GM12892 (cell line): ENCODE results near the gene CFHR5.
"Not testable (repeated sequence)": the region's sequence is repeated elsewhere in the genome, so short reads cannot be mapped to it uniquely, and the experiment has no call there.

ENCODE experiments used
- DNase-seq: peaks from one replicate; pipeline ENCODE4 v3.0.0; 2011; ENCODE audit not compliant: insufficient read length
- FAIRE-seq: peaks from 2 replicates; lab custom pipeline; 2011; peaks lifted over from hg19 to GRCh38; lab: Jason Lieb, UNC
- POLR2A ChIP-seq: IDR thresholded peaks from 2 replicates; pipeline ENCODE4 v1.6.1; 2011; ENCODE audit warnings: low read depth, low read length, control low read depth
- POLR2AphosphoS5 ChIP-seq: IDR thresholded peaks from 2 replicates; pipeline ENCODE4 v1.6.1; 2011; ENCODE audit warnings: low read depth, low read length, control low read depth
- TAF1 ChIP-seq: IDR thresholded peaks from 2 replicates; pipeline ENCODE4 v1.6.1; 2011; ENCODE audit warnings: low read depth, mild to moderate bottlenecking, control low read depth, low read length, borderline replicate concordance

The CFHR5 gene

GRCh38 chr1:196993916-196994315 lies 16.6 kb downstream of the CFHR5 start:
- TF ChIP-seq TAF1 = no peak
- no peak for TF ChIP-seq POLR2A
- no peak for TF ChIP-seq POLR2AphosphoS5
- FAIRE-seq (no peak), DNase-seq (no peak)

GRCh38 chr1:196997423-196997822 lies 20.1 kb downstream of the CFHR5 start:
- FAIRE-seq = no peak
- TF ChIP-seq POLR2A = no peak
- no peak for TF ChIP-seq POLR2AphosphoS5
- no peak for TF ChIP-seq TAF1
- DNase-seq = no peak

- no peak for DNase-seq
- no peak for FAIRE-seq
- no peak for TF ChIP-seq POLR2AphosphoS5
- no peak for TF ChIP-seq TAF1
- no peak for TF ChIP-seq POLR2A
Observed at GRCh38 chr1:197001828-197002227, 24.5 kb downstream of the CFHR5 start.

GRCh38 chr1:197003132-197003531 lies 25.8 kb downstream of the CFHR5 start:
- TF ChIP-seq POLR2A (no peak), POLR2AphosphoS5 (no peak), TAF1 (no peak)
- DNase-seq (no peak), FAIRE-seq (no peak)

GRCh38 chr1:197008861-197009260 lies 31.5 kb downstream of the CFHR5 start:
- TF ChIP-seq POLR2AphosphoS5 (no peak), POLR2A (no peak), TAF1 (no peak)
- DNase-seq (no peak), FAIRE-seq (no peak)

- FAIRE-seq (no peak), DNase-seq (no peak)
- no peak for TF ChIP-seq POLR2A
- TF ChIP-seq TAF1 = no peak
- no peak for TF ChIP-seq POLR2AphosphoS5
Observed at GRCh38 chr1:197011614-197012013, 34.3 kb downstream of the CFHR5 start.

- no peak for FAIRE-seq
- no peak for DNase-seq
- TF ChIP-seq TAF1 (no peak), POLR2A (no peak), POLR2AphosphoS5 (no peak)
Observed at GRCh38 chr1:197013234-197013633, 35.9 kb downstream of the CFHR5 start.

GRCh38 chr1:197016751-197017150 lies 39.4 kb downstream of the CFHR5 start:
- no peak for FAIRE-seq
- no peak for DNase-seq
- no peak for TF ChIP-seq TAF1
- no peak for TF ChIP-seq POLR2A
- TF ChIP-seq POLR2AphosphoS5 = no peak

- no peak for DNase-seq
- no peak for TF ChIP-seq POLR2AphosphoS5
- no peak for TF ChIP-seq TAF1
- TF ChIP-seq POLR2A = no peak
- FAIRE-seq = no peak
Observed at GRCh38 chr1:197017558-197018146, 40.3 kb downstream of the CFHR5 start.

GRCh38 chr1:197021716-197022115 lies 44.4 kb downstream of the CFHR5 start:
- TF ChIP-seq POLR2A = no peak
- TF ChIP-seq TAF1 = no peak
- no peak for TF ChIP-seq POLR2AphosphoS5
- FAIRE-seq = no peak
- no peak for DNase-seq

- FAIRE-seq = no peak
- TF ChIP-seq POLR2AphosphoS5 (no peak), TAF1 (no peak), POLR2A (no peak)
- DNase-seq = no peak
Observed at GRCh38 chr1:197024460-197024859, 47.1 kb downstream of the CFHR5 start.

- no peak for DNase-seq
- TF ChIP-seq TAF1 = no peak
- TF ChIP-seq POLR2A = no peak
- no peak for TF ChIP-seq POLR2AphosphoS5
- FAIRE-seq = no peak
Observed at GRCh38 chr1:197027359-197027758, 50.0 kb downstream of the CFHR5 start.

- FAIRE-seq = no peak
- no peak for DNase-seq
- no peak for TF ChIP-seq POLR2AphosphoS5
- no peak for TF ChIP-seq POLR2A
- TF ChIP-seq TAF1 = no peak
Observed at GRCh38 chr1:197029749-197030148, 52.4 kb downstream of the CFHR5 start.

GRCh38 chr1:197034631-197035339 lies 57.4 kb downstream of the CFHR5 start:
- not testable (repeated sequence) for DNase-seq, FAIRE-seq
